Subcutaneous adipose tissue (tissue), 4 donors: ENCODE data around the gene BACH1. TPM values are rescaled to one million over a fixed set of nuclear protein-coding genes. Genes with fewer than 3 reads are reported as not detected.

Source experiments
- CTCF ChIP-seq: fragments of 450-650 bp; IDR thresholded peaks from one replicate; pipeline ENCODE4 v1.5.1; 2016; ENCODE audit warnings: low read depth, mild to moderate bottlenecking, control low read depth, antibody characterized with exemption, moderate library complexity
- total RNA-seq, 4 donors: library from RNA; depleted of rRNA; stranded (reverse); fragments of >200 nt; gene quantifications; one replicate each; pipeline ENCODE4 v1.1.0, GENCODE V29; 2016

BACH1 gene
- total RNA-seq, 4 donors from 2014 or later = 30.9 to 60.3 (median 45.5) TPM

GRCh38 chr21:29330797-29331196 is 32.1 kb downstream of the BACH1 start:
- TF ChIP-seq CTCF = no peak

- TF ChIP-seq CTCF = no peak
Measured at GRCh38 chr21:29332461-29333362, 34.0 kb downstream of the BACH1 start.

GRCh38 chr21:29333406-29333805 is 34.7 kb downstream of the BACH1 start:
- TF ChIP-seq CTCF = no peak

GRCh38 chr21:29334717-29335428 is 36.2 kb downstream of the BACH1 start:
- TF ChIP-seq CTCF = no peak

GRCh38 chr21:29335720-29336119 is 37.0 kb downstream of the BACH1 start:
- no peak for TF ChIP-seq CTCF

- no peak for TF ChIP-seq CTCF
Measured at GRCh38 chr21:29338256-29338655, 39.5 kb downstream of the BACH1 start.

GRCh38 chr21:29340228-29340627 is 41.5 kb downstream of the BACH1 start:
- TF ChIP-seq CTCF = no peak
